DND-41 (cell line): ENCODE measurements around the gene CPT2.

Experiments
- ATAC-seq: fragments of 200-7000 bp; cut with Tn5 transposase; 3 replicates; pipeline ENCODE4 v1.9.1; 2021; ENCODE audit warnings: low read depth; ENCODE audit not compliant: insufficient read depth
- DNase-seq: peaks from one replicate; pipeline ENCODE4 v3.0.0-alpha.2; 2020
- H2AFZ ChIP-seq: 2 replicates; pipeline ENCODE4 v1.6.0; 2012; ENCODE audit warnings: low read depth, low read length
- H3K27ac ChIP-seq: 2 replicates; pipeline ENCODE4 v1.5.1; 2012; ENCODE audit warnings: low read length, inconsistent platforms
- H3K27me3 ChIP-seq: fragments of 200-600 bp; sonication (generic); 2 replicates; pipeline ENCODE4 v1.6.0; 2012; ENCODE audit warnings: low read length, mild to moderate bottlenecking, inconsistent platforms; ENCODE audit not compliant: insufficient read depth, poor library complexity
- H3K36me3 ChIP-seq: 2 replicates; pipeline ENCODE4 v1.5.1; 2012; ENCODE audit warnings: low read length, inconsistent platforms; ENCODE audit not compliant: insufficient read depth
- H3K4me1 ChIP-seq: 2 replicates; pipeline ENCODE4 v1.5.1; 2012; ENCODE audit warnings: mild to moderate bottlenecking, low read length; ENCODE audit not compliant: insufficient read depth
- H3K4me2 ChIP-seq: 2 replicates; pipeline ENCODE4 v1.6.0; 2012; ENCODE audit warnings: mild to moderate bottlenecking, moderate library complexity, low read length, inconsistent platforms; ENCODE audit not compliant: insufficient read depth
- H3K4me3 ChIP-seq, 2 experiments: fragments of 200-600 bp in 1 of 2; shearing (Covaris generic) in 1 of 2; 2 replicates each; pipeline ENCODE4 v1.5.1; 2012 to 2016; ENCODE audit warnings: inconsistent platforms in 2 of 2, low read length in 2 of 2, mild to moderate bottlenecking in 2 of 2, low read depth in 1 of 2, moderate library complexity in 1 of 2
- H3K79me2 ChIP-seq: 2 replicates; pipeline ENCODE4 v1.6.0; 2012; ENCODE audit warnings: low read length, inconsistent platforms; ENCODE audit not compliant: insufficient read depth
- H3K9ac ChIP-seq: 2 replicates; pipeline ENCODE4 v1.6.0; 2012; ENCODE audit warnings: low read depth, mild to moderate bottlenecking, inconsistent platforms, low read length, moderate library complexity
- H3K9me3 ChIP-seq: 2 replicates; pipeline ENCODE4 v1.5.1; 2012; ENCODE audit warnings: low read length, moderate library complexity, mild to moderate bottlenecking, inconsistent platforms; ENCODE audit not compliant: insufficient read depth, severe bottlenecking
- H4K20me1 ChIP-seq: 2 replicates; pipeline ENCODE4 v1.6.0; 2012; ENCODE audit warnings: low read length; ENCODE audit not compliant: insufficient read depth
- EZH2 ChIP-seq: IDR thresholded peaks from 3 replicates; pipeline ENCODE4 v1.6.1; 2012; ENCODE audit warnings: borderline replicate concordance, low read depth, mild to moderate bottlenecking, moderate library complexity, low read length, inconsistent platforms; ENCODE audit not compliant: severe bottlenecking
- TF ChIP-seq, protein P1 (sequence below): IDR thresholded peaks from 2 replicates; pipeline ENCODE4 v1.5.1; 2012; ENCODE audit warnings: borderline replicate concordance, low read length, moderate library complexity, mild to moderate bottlenecking; ENCODE audit not compliant: poor library complexity, severe bottlenecking; ENCODE audit errors: extremely low read depth

CPT2 gene

GRCh38 chr1:53158900-53159299 is 37.7 kb upstream of the CPT2 start:
- no peak for DNase-seq
- Histone ChIP-seq H3K79me2 (no peaks in the 10 kb centered on the region), H3K36me3 (no peaks in the 10 kb centered on the region), H3K27me3 (peaks cover 2% of the 10 kb centered on the region), H3K4me3 (no peak overlapping the region), H2AFZ (no peak overlapping the region), H3K4me1 (no peaks in the 10 kb centered on the region), H4K20me1 (peaks cover 3% of the 10 kb centered on the region; the same call in 1 of the 2 replicates), H3K27ac (no peak overlapping the region), H3K4me2 (no peak overlapping the region), H3K9ac (no peak overlapping the region), H3K9me3 (no peaks in the 10 kb centered on the region)
- TF ChIP-seq, protein P1, sequence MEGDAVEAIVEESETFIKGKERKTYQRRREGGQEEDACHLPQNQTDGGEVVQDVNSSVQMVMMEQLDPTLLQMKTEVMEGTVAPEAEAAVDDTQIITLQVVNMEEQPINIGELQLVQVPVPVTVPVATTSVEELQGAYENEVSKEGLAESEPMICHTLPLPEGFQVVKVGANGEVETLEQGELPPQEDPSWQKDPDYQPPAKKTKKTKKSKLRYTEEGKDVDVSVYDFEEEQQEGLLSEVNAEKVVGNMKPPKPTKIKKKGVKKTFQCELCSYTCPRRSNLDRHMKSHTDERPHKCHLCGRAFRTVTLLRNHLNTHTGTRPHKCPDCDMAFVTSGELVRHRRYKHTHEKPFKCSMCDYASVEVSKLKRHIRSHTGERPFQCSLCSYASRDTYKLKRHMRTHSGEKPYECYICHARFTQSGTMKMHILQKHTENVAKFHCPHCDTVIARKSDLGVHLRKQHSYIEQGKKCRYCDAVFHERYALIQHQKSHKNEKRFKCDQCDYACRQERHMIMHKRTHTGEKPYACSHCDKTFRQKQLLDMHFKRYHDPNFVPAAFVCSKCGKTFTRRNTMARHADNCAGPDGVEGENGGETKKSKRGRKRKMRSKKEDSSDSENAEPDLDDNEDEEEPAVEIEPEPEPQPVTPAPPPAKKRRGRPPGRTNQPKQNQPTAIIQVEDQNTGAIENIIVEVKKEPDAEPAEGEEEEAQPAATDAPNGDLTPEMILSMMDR: no peak
- TF ChIP-seq EZH2: no peak
- no peak for ATAC-seq

DNA sequence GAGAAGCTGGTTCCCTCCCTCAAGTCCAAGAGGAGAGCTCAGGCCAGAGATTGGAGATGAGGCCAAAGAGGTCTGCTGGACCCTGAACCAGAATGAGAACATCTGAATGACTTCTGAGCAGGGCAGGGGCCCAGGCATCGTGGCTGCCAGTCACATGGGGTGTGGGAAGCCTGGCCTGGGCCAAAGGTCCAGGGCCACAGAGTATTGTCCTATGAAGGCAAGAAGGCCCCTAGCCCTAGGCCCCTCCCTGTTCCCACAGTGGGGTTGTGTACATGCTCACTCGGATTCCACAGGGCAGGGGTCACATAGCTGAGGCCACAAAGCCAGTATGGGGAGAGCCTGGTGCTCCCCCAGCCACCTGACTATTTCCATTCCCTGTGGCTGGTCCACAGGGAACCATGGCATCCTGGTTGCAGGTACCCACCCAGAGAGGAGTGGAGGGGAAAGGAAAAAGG is 35.7 kb upstream of the CPT2 start:
- no peaks in the 10 kb centered on the region for H3K9me3 ChIP-seq
- no peak overlapping the region for H3K4me3 ChIP-seq
- H3K79me2 ChIP-seq: no peaks in the 10 kb centered on the region
- H3K36me3 ChIP-seq: no peaks in the 10 kb centered on the region
- no peak overlapping the region for H2AFZ ChIP-seq
- ATAC-seq (no peak), DNase-seq (no peak)
- no peaks in the 10 kb centered on the region for H3K4me1 ChIP-seq
- H3K27me3 ChIP-seq: peaks cover 16% of the 10 kb centered on the region
- TF ChIP-seq, protein P1: no peak
- no peak for TF ChIP-seq EZH2
- H3K27ac ChIP-seq: no peak overlapping the region
- peaks cover 3% of the 10 kb centered on the region; the same call in 1 of the 2 replicates for H4K20me1 ChIP-seq
- no peak overlapping the region for H3K4me2 ChIP-seq
- H3K9ac ChIP-seq: no peak overlapping the region

- Histone ChIP-seq H2AFZ (no peak overlapping the region), H4K20me1 (peaks cover 3% of the 10 kb centered on the region; the same call in 1 of the 2 replicates), H3K4me1 (no peaks in the 10 kb centered on the region), H3K9ac (no peak overlapping the region), H3K27me3 (peaks cover 16% of the 10 kb centered on the region), H3K9me3 (no peaks in the 10 kb centered on the region), H3K4me2 (no peak overlapping the region), H3K4me3 (no peak overlapping the region), H3K36me3 (no peaks in the 10 kb centered on the region), H3K27ac (no peak overlapping the region), H3K79me2 (no peaks in the 10 kb centered on the region)
- ATAC-seq (no peak), DNase-seq (no peak)
- no peak for TF ChIP-seq EZH2
- TF ChIP-seq, protein P1: no peak
Measured at GRCh38 chr1:53162621-53163020, 34.0 kb upstream of the CPT2 start.
